ENCODE measurements around the gene GATAD2B. TPM values are rescaled to one million over a fixed set of nuclear protein-coding genes. Genes with fewer than 3 reads are reported as not detected.
"Not testable (repeated sequence)": the region's sequence is repeated elsewhere in the genome, so short reads cannot be mapped to it uniquely, and the experiment has no call there.

Gene GATAD2B
- total RNA-seq, 1 experiment from 2014 or later = 9.5 TPM

GRCh38 chr1:153842006-153842471 is 80.7 kb downstream of the GATAD2B start:
- DNase-seq (ENCODE audit: low read depth) = no peak

- DNase-seq (ENCODE audit: low read depth) = no peak
Observed at GRCh38 chr1:153841463-153841994, 81.2 kb downstream of the GATAD2B start.

- DNase-seq (ENCODE audit: low read depth) = not testable (repeated sequence)
Observed at GRCh38 chr1:153840774-153841173, 82.0 kb downstream of the GATAD2B start.

GRCh38 chr1:153833968-153834367 is 88.8 kb downstream of the GATAD2B start:
- not testable (repeated sequence) for DNase-seq (ENCODE audit: low read depth)

GRCh38 chr1:153833171-153833570 is 89.6 kb downstream of the GATAD2B start:
- no peak for DNase-seq (ENCODE audit: low read depth)

- DNase-seq (ENCODE audit: low read depth) = no peak
Observed at GRCh38 chr1:153832293-153832692, 90.5 kb downstream of the GATAD2B start.

- no peak for DNase-seq (ENCODE audit: low read depth)
Observed at GRCh38 chr1:153831026-153831425, 91.7 kb downstream of the GATAD2B start.

- no peak for DNase-seq (ENCODE audit: low read depth)
Observed at GRCh38 chr1:153827168-153827964, 95.4 kb downstream of the GATAD2B start.

- DNase-seq (ENCODE audit: low read depth) = no peak
Observed at GRCh38 chr1:153818876-153819275, 103.9 kb downstream of the GATAD2B start.

GRCh38 chr1:153816283-153816889 is 106.4 kb downstream of the GATAD2B start:
- no peak for DNase-seq (ENCODE audit: low read depth)

GRCh38 chr1:153805886-153806719 is 116.7 kb downstream of the GATAD2B start:
- no peak for DNase-seq (ENCODE audit: low read depth)

GRCh38 chr1:153805042-153805745 is 117.6 kb downstream of the GATAD2B start:
- DNase-seq (ENCODE audit: low read depth) = peak; percentile 81

- no peak for DNase-seq (ENCODE audit: low read depth)
Observed at GRCh38 chr1:153804112-153804511, 118.7 kb downstream of the GATAD2B start.

GRCh38 chr1:153803470-153804056 is 119.2 kb downstream of the GATAD2B start:
- DNase-seq (ENCODE audit: low read depth) = no peak

GRCh38 chr1:153801786-153802697 is 120.7 kb downstream of the GATAD2B start:
- DNase-seq (ENCODE audit: low read depth) = no peak

- no peak for DNase-seq (ENCODE audit: low read depth)
Observed at GRCh38 chr1:153801028-153801625, 121.6 kb downstream of the GATAD2B start.

- DNase-seq (ENCODE audit: low read depth) = no peak
Observed at GRCh38 chr1:153800516-153800915, 122.3 kb downstream of the GATAD2B start.

GRCh38 chr1:153799566-153800465 is 123.0 kb downstream of the GATAD2B start:
- DNase-seq (ENCODE audit: low read depth) = no peak

All from HT1080 (cell line).